HCT116 (cell line): ENCODE data around the gene NACC2.

ENCODE experiments used
- EGR1 ChIP-seq: IDR thresholded peaks from 2 replicates; pipeline ENCODE4 v1.6.1; 2012; ENCODE audit warnings: low read depth
- EZH2 ChIP-seq: fragments of 200-600 bp; sonication (generic); IDR thresholded peaks from 2 replicates; pipeline ENCODE4 v1.6.1; 2017; ENCODE audit warnings: antibody characterized with exemption, mixed run types
- EZH2phosphoT487 ChIP-seq: fragments of 200-600 bp; IDR thresholded peaks from 2 replicates; pipeline ENCODE4 v1.6.1; 2018; ENCODE audit warnings: antibody characterized with exemption, borderline replicate concordance
- POLR2A ChIP-seq: IDR thresholded peaks from 2 replicates; pipeline ENCODE4 v1.7.0; 2011; ENCODE audit warnings: borderline replicate concordance; ENCODE audit not compliant: insufficient read depth, insufficient read length; ENCODE audit errors: extremely low read depth
- POLR2AphosphoS5 ChIP-seq: IDR thresholded peaks from 2 replicates; pipeline ENCODE4 v1.6.1; 2011; ENCODE audit warnings: mild to moderate bottlenecking, low read depth, low read length, moderate library complexity
- RAD21 ChIP-seq: IDR thresholded peaks from 2 replicates; pipeline ENCODE4 v1.6.1; 2012; ENCODE audit warnings: low read depth, mild to moderate bottlenecking
- TF ChIP-seq, protein P1 (sequence below), 3 experiments: fragments of 200-600 bp in 1 of 3; sonication (generic) in 1 of 3; IDR thresholded peaks in 2 of 3; conservative IDR thresholded peaks in 1 of 3; 2 replicates each; pipeline ENCODE4 v1.5.1; 2012 to 2017; ENCODE audit warnings: low read depth in 2 of 3, low read length in 2 of 3, antibody characterized with exemption in 1 of 3, borderline replicate concordance in 1 of 3, control low read depth in 1 of 3, mild to moderate bottlenecking in 1 of 3, mixed read lengths in 1 of 3, mixed run types in 1 of 3, moderate library complexity in 1 of 3; ENCODE audit not compliant: insufficient read depth in 1 of 3
- TF ChIP-seq, protein P2 (sequence below): IDR thresholded peaks from 2 replicates; pipeline ENCODE4 v1.6.1; 2012; ENCODE audit warnings: low read depth

DNA sequence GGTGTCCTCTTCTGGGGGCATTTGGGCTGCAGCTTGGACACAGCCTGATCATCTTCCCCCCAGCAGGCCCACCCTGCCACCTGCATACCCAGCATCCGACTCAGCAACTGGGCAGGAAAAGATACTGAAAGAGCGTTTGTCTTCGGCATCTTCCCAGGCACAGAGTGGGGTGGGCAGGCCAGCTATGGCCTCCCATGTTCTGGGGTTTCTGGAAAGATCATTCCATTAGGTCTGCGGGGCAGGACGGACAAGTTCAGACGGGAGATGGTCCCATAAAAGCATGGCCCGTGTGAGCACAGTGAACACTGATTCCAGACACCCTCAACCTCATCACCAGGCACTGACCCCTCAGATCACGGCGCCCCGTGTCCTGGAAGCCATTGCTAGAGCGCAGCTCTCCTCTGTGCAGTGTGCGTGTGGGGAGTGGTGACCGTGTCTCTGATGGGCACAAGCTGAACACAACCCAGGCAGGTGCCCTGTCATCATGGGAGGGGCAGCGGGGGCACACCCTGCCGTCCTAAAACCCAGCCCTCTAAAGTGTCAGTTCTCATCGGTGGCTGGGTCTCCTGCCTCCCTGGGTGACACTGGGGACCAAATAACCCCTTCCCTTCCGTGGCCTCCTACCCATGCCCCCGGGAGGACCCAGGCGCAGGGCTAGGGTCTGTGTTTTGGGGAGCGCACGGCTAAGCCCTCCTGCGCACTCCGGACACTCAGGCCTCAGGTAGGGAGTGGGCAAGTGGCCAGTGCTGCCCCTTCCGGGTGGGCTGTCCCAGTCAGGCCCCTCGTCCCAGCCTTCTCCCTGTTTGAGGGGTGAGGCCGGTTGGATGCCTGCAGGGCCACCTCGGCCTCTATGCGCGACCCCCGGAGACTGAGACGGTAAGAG, 36.8 kb upstream of the NACC2 start:
- no peak for TF ChIP-seq EZH2phosphoT487
- TF ChIP-seq, protein P1, sequence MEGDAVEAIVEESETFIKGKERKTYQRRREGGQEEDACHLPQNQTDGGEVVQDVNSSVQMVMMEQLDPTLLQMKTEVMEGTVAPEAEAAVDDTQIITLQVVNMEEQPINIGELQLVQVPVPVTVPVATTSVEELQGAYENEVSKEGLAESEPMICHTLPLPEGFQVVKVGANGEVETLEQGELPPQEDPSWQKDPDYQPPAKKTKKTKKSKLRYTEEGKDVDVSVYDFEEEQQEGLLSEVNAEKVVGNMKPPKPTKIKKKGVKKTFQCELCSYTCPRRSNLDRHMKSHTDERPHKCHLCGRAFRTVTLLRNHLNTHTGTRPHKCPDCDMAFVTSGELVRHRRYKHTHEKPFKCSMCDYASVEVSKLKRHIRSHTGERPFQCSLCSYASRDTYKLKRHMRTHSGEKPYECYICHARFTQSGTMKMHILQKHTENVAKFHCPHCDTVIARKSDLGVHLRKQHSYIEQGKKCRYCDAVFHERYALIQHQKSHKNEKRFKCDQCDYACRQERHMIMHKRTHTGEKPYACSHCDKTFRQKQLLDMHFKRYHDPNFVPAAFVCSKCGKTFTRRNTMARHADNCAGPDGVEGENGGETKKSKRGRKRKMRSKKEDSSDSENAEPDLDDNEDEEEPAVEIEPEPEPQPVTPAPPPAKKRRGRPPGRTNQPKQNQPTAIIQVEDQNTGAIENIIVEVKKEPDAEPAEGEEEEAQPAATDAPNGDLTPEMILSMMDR (IDR thresholded peaks at IDR 0.05 in 2 of 3, conservative IDR thresholded peaks at IDR 0.05 in 1 of 3; ENCODE audit: borderline replicate concordance in 1 of 3, insufficient read depth in 1 of 3, low read depth in 2 of 3, low read length in 2 of 3): no peak
- no peak for TF ChIP-seq RAD21
- TF ChIP-seq EZH2: no peak
- TF ChIP-seq, protein P2, sequence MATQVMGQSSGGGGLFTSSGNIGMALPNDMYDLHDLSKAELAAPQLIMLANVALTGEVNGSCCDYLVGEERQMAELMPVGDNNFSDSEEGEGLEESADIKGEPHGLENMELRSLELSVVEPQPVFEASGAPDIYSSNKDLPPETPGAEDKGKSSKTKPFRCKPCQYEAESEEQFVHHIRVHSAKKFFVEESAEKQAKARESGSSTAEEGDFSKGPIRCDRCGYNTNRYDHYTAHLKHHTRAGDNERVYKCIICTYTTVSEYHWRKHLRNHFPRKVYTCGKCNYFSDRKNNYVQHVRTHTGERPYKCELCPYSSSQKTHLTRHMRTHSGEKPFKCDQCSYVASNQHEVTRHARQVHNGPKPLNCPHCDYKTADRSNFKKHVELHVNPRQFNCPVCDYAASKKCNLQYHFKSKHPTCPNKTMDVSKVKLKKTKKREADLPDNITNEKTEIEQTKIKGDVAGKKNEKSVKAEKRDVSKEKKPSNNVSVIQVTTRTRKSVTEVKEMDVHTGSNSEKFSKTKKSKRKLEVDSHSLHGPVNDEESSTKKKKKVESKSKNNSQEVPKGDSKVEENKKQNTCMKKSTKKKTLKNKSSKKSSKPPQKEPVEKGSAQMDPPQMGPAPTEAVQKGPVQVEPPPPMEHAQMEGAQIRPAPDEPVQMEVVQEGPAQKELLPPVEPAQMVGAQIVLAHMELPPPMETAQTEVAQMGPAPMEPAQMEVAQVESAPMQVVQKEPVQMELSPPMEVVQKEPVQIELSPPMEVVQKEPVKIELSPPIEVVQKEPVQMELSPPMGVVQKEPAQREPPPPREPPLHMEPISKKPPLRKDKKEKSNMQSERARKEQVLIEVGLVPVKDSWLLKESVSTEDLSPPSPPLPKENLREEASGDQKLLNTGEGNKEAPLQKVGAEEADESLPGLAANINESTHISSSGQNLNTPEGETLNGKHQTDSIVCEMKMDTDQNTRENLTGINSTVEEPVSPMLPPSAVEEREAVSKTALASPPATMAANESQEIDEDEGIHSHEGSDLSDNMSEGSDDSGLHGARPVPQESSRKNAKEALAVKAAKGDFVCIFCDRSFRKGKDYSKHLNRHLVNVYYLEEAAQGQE: no peak
- no peak for TF ChIP-seq POLR2A
- TF ChIP-seq POLR2AphosphoS5: no peak
- no peak for TF ChIP-seq EGR1
